Aorta (tissue), 5 donors: ENCODE results near the gene KLHL12. TPM values are rescaled to one million over a fixed set of nuclear protein-coding genes. Genes with fewer than 3 reads are reported as not detected.
A peak's percentile ranks its signal among the peaks of the same experiment; 100 is the strongest.

Source experiments
- ATAC-seq: fragments of 200-7000 bp; cut with Tn5 transposase; one replicate; pipeline ENCODE4 v1.9.1; 2022; ENCODE audit warnings: moderate library complexity; ENCODE audit not compliant: low FRiP score
- DNase-seq, 2 donors: peaks; one replicate each; pipeline ENCODE4 v3.0.0-alpha.2; 2020
- H3K27ac ChIP-seq, 2 donors: one replicate each; pipeline ENCODE4 v1.5.1; 2013; ENCODE audit warnings: low read length in 2 of 2, mild to moderate bottlenecking in 2 of 2, moderate library complexity in 2 of 2, control low read depth in 1 of 2, inconsistent platforms in 1 of 2, low read depth in 1 of 2
- H3K27me3 ChIP-seq, 2 donors: one replicate each; pipeline ENCODE4 v1.6.1; 2013; ENCODE audit warnings: control low read depth in 1 of 2, low read length in 1 of 2, mild to moderate bottlenecking in 1 of 2, moderate library complexity in 1 of 2; ENCODE audit not compliant: insufficient read depth in 2 of 2, control insufficient read depth in 1 of 2
- H3K36me3 ChIP-seq, 2 donors: one replicate each; pipeline ENCODE4 v1.6.1; 2013; ENCODE audit warnings: control low read depth in 1 of 2, low read length in 1 of 2, mild to moderate bottlenecking in 1 of 2; ENCODE audit not compliant: insufficient read depth in 2 of 2, control insufficient read depth in 1 of 2
- H3K4me1 ChIP-seq, 2 donors: one replicate each; pipeline ENCODE4 v1.6.1; 2013; ENCODE audit warnings: low read length in 2 of 2, control low read depth in 1 of 2, mild to moderate bottlenecking in 1 of 2, moderate library complexity in 1 of 2; ENCODE audit not compliant: insufficient read depth in 2 of 2, control insufficient read depth in 1 of 2
- H3K4me3 ChIP-seq, 2 donors: one replicate each; pipeline ENCODE4 v1.5.1; 2013; ENCODE audit warnings: low read length in 2 of 2, control low read depth in 1 of 2, mild to moderate bottlenecking in 1 of 2
- H3K9me3 ChIP-seq: one replicate; pipeline ENCODE4 v1.6.1; 2013; ENCODE audit warnings: mild to moderate bottlenecking, low read length; ENCODE audit not compliant: control insufficient read depth
- WGBS, 2 donors: extraction: QIAGEN DNeasy Blood & Tissue Kit; methylation state at CpG; one replicate each; pipeline ENCODE4 v1.1.7; 2013; 5-methylcytosine and 5-hydroxymethylcytosine counted together
- intact Hi-C, 2 donors: fragments of 100-400 bp; cut with DNase I; formaldehyde crosslinking; loops; one replicate each; pipeline versions ENCODE4 v1.14.2 to v1.15.0; 2022
- polyA plus RNA-seq, 2 donors: library from polyadenylated mRNA; stranded (reverse); fragments of 200-250 nt; gene quantifications; one replicate each; pipeline ENCODE4 v1.2.3, GENCODE V29; 2013
- total RNA-seq, 2 donors: library from RNA; stranded (reverse); fragmentation: NEBNext Ultra II Directional; extraction: Animal tissue kit (Norgen Biotek cat#: 25700); gene quantifications; one replicate each; pipeline ENCODE4 v1.2.1, GENCODE V29; 2021
- donor health status: healthy with polysubstance abuse.
- donor health status: Bipolar disorder and iron deficiency.
- donor health status: DM: no; HTN: no; CAD: no.
- donor health status: DM: no; HTN: no; CAD: no.
- donor health status: DM: yes; HTN: yes; CAD: no.

Gene KLHL12
- total and polyA plus RNA-seq, 4 donors = 12.6 to 17.9 (median 14.8) TPM

DNA sequence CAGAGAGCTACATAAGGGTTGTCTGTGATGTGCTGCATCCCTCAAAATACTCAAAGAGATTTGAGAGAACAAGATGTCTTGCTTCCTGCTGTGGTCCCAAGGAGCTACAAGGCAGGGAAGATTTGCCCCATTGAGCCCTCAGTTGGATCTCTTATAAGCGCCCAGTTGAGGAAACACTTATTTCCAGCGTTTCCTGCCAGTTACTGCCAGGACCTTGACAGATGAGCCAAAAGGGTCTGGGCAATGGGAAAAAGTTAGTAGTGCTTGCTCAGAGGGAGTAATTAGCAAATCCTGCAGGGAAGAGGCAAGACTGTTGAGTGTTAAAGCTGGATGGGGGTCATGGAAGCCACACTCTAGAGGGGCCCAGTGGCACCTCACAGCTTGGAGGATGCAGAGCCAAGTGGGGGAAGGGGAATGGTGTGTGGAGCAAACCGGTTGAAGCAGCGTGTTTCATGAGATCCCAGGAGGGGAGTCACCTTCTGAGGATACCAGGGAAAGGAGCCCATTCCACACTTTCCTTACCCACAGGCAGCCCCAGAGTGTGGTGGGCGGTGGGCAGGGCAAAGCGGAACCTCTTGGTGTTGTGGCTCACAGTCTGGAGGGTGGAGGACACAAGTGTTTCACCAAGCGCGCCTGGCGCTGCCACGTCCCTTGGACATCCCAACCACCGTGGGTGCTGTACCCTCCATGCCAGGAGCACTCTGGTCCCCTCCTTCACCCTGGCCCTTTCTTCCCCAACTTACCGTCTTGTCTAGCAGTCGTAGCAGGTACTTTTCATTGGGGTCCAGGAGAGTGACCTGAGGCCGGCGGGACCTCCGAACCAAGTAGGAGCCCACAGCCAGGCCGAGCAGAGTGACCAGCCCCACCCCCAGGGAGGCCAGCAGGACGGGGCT, 39.2 kb upstream of the KLHL12 start:
- Histone ChIP-seq H3K4me3 (peak overlapping the region; percentile 79 to 88), H3K4me1 (no peaks in the 10 kb centered on the region), H3K27ac (peak overlapping the region in 1 of 2 donors; percentile 74), H3K9me3 (no peaks in the 10 kb centered on the region), H3K36me3 (peaks cover 0 to 3% of the 10 kb centered on the region in 2 donors), H3K27me3 (no peaks in the 10 kb centered on the region)
- DNase-seq = peak in 1 of 2 donors; percentile 73
- intact Hi-C loops = loop anchor here (5.0 kb wide), 2 partner anchors 39 to 41 kb away; partner anchors contain the start of genes KLHL12 (in 1 of the 2) and TMEM183A (in 1 of the 2)
- WGBS, 2 donors = 27 to 30% methylated on average over 17 to 18 of the region's 18 CpGs
- ATAC-seq = no peak

GRCh38 chr1:202965422-202965821, 38.4 kb upstream of the KLHL12 start:
- intact Hi-C loops = loop anchor here (5.0 kb wide), 2 partner anchors 38 to 42 kb away; partner anchors contain the start of genes KLHL12 (in 1 of the 2) and TMEM183A (in 1 of the 2)
- Histone ChIP-seq H3K9me3 (no peaks in the 10 kb centered on the region), H3K36me3 (peaks cover 0 to 3% of the 10 kb centered on the region in 2 donors), H3K4me3 (no peak overlapping the region), H3K27me3 (no peaks in the 10 kb centered on the region), H3K4me1 (no peaks in the 10 kb centered on the region), H3K27ac (no peak overlapping the region)
- 74% methylated on average over 3 of the region's 3 CpGs for WGBS, 2 donors
- no peak for DNase-seq
- no peak for ATAC-seq

GRCh38 chr1:202964791-202965410, 37.9 kb upstream of the KLHL12 start:
- Histone ChIP-seq H3K27me3 (no peaks in the 10 kb centered on the region), H3K36me3 (peaks cover 0 to 3% of the 10 kb centered on the region in 2 donors), H3K4me1 (no peaks in the 10 kb centered on the region), H3K4me3 (no peak overlapping the region), H3K27ac (no peak overlapping the region), H3K9me3 (no peaks in the 10 kb centered on the region)
- DNase-seq (no peak), ATAC-seq (no peak)
- intact Hi-C loops = loop anchor here (5.0 kb wide), 2 partner anchors 38 to 42 kb away; partner anchors contain the start of genes KLHL12 (in 1 of the 2) and TMEM183A (in 1 of the 2)
- 70 to 82% methylated on average over 6 of the region's 6 CpGs for WGBS, 2 donors

GRCh38 chr1:202961220-202961880, 34.3 kb upstream of the KLHL12 start:
- H3K27ac ChIP-seq = no peak overlapping the region
- DNase-seq (no peak), ATAC-seq (no peak)
- H3K4me3 ChIP-seq = no peak overlapping the region
- H3K27me3 ChIP-seq = no peaks in the 10 kb centered on the region
- 89 to 91% methylated on average over 5 of the region's 5 CpGs for WGBS, 2 donors
- H3K36me3 ChIP-seq = peaks cover 0 to 3% of the 10 kb centered on the region in 2 donors
- H3K9me3 ChIP-seq = no peaks in the 10 kb centered on the region
- intact Hi-C loops = no loop called here
- peaks cover 0 to 4% of the 10 kb centered on the region in 2 donors for H3K4me1 ChIP-seq

GRCh38 chr1:202959276-202959620, 32.2 kb upstream of the KLHL12 start:
- no peak overlapping the region for H3K4me3 ChIP-seq
- H3K36me3 ChIP-seq = peaks cover 0 to 3% of the 10 kb centered on the region in 2 donors
- H3K4me1 ChIP-seq = peaks cover 0 to 4% of the 10 kb centered on the region in 2 donors
- DNase-seq = no peak
- WGBS, 2 donors = 49 to 54% methylated on average over 1 of the region's 1 CpG
- no peaks in the 10 kb centered on the region for H3K9me3 ChIP-seq
- no peaks in the 10 kb centered on the region for H3K27me3 ChIP-seq
- ATAC-seq = no peak
- no peak overlapping the region for H3K27ac ChIP-seq
- intact Hi-C loops = no loop called here

DNA sequence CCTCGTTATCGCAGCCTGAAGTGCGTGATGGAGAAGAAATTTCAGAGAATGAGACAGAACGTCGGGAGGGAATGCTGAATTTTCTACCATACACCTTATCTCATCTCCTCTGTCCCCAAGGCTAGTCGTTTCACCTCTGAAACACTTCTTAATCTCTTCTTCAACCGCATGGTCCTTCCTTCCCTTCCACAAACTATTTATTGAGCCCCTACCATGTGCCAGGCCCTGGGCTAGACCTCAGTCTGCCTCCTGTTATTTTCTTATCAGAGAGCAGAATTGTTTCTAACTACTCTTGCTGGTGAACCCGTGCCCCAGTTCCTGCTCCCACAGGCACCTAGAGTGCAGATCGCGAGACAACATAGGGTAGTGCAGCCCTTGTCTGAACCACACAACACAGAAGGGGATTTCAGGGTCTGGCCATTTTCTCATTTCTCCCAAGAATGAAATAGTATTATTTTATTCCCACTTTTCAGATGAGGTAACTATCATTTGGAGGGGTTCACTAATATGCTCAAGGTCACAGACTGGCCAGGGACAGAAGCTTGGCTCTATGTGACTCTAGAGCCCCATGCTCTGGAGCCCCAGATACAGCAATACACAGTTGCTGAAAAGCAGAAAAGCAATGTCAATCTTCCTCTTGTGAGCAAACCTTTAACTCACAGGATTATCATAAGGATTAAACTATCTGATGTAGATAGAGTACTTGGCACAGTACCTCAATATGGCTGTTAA, 31.7 kb upstream of the KLHL12 start:
- Histone ChIP-seq H3K27me3 (no peaks in the 10 kb centered on the region), H3K9me3 (no peaks in the 10 kb centered on the region), H3K4me1 (peaks cover 0 to 4% of the 10 kb centered on the region in 2 donors), H3K4me3 (peak overlapping the region in 1 of 2 donors; percentile 88), H3K36me3 (peaks cover 0 to 3% of the 10 kb centered on the region in 2 donors), H3K27ac (peak overlapping the region in 1 of 2 donors; percentile 37)
- WGBS, 2 donors = 1% methylated on average over 10 of the region's 10 CpGs
- no peak for DNase-seq
- intact Hi-C loops = no loop called here
- ATAC-seq = no peak

GRCh38 chr1:202957733-202958543, 30.9 kb upstream of the KLHL12 start, which contains the start of gene ADIPOR1:
ADIPOR1 (minus strand) TSS chr1:202958312; CDS start chr1:202951070, 7,242 bp downstream.
- Histone ChIP-seq H3K4me1 (peaks cover 0 to 4% of the 10 kb centered on the region in 2 donors), H3K36me3 (peaks cover 0 to 3% of the 10 kb centered on the region in 2 donors), H3K4me3 (peak within 1 kb of the TSS; percentile 88 to 93), H3K27ac (peak within 1 kb of the TSS in 1 of 2 donors; percentile 60), H3K27me3 (no peaks in the 10 kb centered on the region), H3K9me3 (no peaks in the 10 kb centered on the region)
- peak; percentile 95 to 96 for DNase-seq
- peak; percentile 98 for ATAC-seq
- intact Hi-C loops = no loop called here
- 1% methylated on average over 74 to 86 of the region's 86 CpGs for WGBS, 2 donors
